Neural cell (in vitro differentiated cells): ENCODE data around the gene GNAS-AS1.

Source experiments
- POLR2AphosphoS5 ChIP-seq: IDR thresholded peaks from 2 replicates; pipeline ENCODE4 v1.6.1; 2012
- RAD21 ChIP-seq: fragments of 450-650 bp; conservative IDR thresholded peaks from 2 replicates; pipeline ENCODE4 v1.6.1; 2014; ENCODE audit warnings: antibody characterized with exemption, mild to moderate bottlenecking, moderate library complexity
- SMC3 ChIP-seq: fragments of 450-650 bp; conservative IDR thresholded peaks from 2 replicates; pipeline ENCODE4 v1.6.1; 2014; ENCODE audit warnings: antibody characterized with exemption, mild to moderate bottlenecking, moderate library complexity; ENCODE audit not compliant: poor library complexity
- TF ChIP-seq, protein P1 (sequence below): fragments of 450-650 bp; IDR thresholded peaks from 2 replicates; pipeline ENCODE4 v1.5.1; 2014; ENCODE audit warnings: antibody characterized with exemption, mild to moderate bottlenecking, moderate library complexity; ENCODE audit not compliant: poor library complexity, severe bottlenecking

DNA sequence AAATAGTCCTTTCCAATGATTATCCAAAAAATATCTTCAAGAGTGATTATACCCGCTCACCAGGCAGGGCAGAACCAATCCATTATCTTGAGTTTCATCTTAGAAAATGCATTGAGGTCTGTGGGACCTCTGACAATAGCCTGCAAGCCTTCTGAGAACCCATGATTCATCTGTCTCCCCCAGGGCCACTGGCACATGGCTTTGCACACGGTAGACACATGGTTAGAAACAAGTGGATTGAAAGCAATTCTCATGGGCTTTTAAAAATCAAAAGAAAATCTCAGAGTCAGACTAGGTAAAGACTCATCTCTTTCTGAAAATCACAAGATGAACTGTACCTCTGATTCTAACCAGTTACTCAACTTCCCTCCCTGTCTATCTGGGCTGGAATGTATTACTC lies 15.5 kb downstream of the GNAS-AS1 start:
- TF ChIP-seq, protein P1, sequence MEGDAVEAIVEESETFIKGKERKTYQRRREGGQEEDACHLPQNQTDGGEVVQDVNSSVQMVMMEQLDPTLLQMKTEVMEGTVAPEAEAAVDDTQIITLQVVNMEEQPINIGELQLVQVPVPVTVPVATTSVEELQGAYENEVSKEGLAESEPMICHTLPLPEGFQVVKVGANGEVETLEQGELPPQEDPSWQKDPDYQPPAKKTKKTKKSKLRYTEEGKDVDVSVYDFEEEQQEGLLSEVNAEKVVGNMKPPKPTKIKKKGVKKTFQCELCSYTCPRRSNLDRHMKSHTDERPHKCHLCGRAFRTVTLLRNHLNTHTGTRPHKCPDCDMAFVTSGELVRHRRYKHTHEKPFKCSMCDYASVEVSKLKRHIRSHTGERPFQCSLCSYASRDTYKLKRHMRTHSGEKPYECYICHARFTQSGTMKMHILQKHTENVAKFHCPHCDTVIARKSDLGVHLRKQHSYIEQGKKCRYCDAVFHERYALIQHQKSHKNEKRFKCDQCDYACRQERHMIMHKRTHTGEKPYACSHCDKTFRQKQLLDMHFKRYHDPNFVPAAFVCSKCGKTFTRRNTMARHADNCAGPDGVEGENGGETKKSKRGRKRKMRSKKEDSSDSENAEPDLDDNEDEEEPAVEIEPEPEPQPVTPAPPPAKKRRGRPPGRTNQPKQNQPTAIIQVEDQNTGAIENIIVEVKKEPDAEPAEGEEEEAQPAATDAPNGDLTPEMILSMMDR, result no peak
- TF ChIP-seq POLR2AphosphoS5 (no peak), RAD21 (no peak), SMC3 (no peak)
